Superior temporal gyrus (tissue), 1 donor: ENCODE results near the gene TANK.
"Not testable (repeated sequence)": the region's sequence is repeated elsewhere in the genome, so short reads cannot be mapped to it uniquely, and the experiment has no call there.

Experiments
- DNase-seq: peaks from one replicate; pipeline ENCODE4 v3.0.0-alpha.2; 2016; ENCODE audit errors: extremely low spot score

The TANK gene

GRCh38 chr2:161228511-161229240 is 68.4 kb downstream of the TANK start:
- DNase-seq = no peak

GRCh38 chr2:161230959-161231358 is 70.7 kb downstream of the TANK start:
- DNase-seq = no peak

- DNase-seq = peak; percentile 68
Measured at GRCh38 chr2:161232571-161232970, 72.3 kb downstream of the TANK start.

- DNase-seq = no peak
Measured at GRCh38 chr2:161233858-161234431, 73.7 kb downstream of the TANK start.

- no peak for DNase-seq
Measured at GRCh38 chr2:161234627-161235026, 74.4 kb downstream of the TANK start.

GRCh38 chr2:161237392-161238264 is 77.4 kb downstream of the TANK start:
- peak; percentile 78 for DNase-seq

GRCh38 chr2:161238265-161238559 is 78.0 kb downstream of the TANK start:
- DNase-seq = no peak

GRCh38 chr2:161238560-161239325 is 78.5 kb downstream of the TANK start:
- DNase-seq = peak; percentile 89

GRCh38 chr2:161239326-161240109 is 79.3 kb downstream of the TANK start:
- DNase-seq = no peak

GRCh38 chr2:161241894-161242293 is 81.7 kb downstream of the TANK start:
- no peak for DNase-seq

GRCh38 chr2:161243312-161243711 is 83.1 kb downstream of the TANK start:
- DNase-seq = no peak

GRCh38 chr2:161243905-161244304 is 83.7 kb downstream of the TANK start:
- DNase-seq = no peak

GRCh38 chr2:161244387-161245260 is 84.4 kb downstream of the TANK start:
- DNase-seq = not testable (repeated sequence)

GRCh38 chr2:161245261-161245553 is 85.0 kb downstream of the TANK start:
- DNase-seq = no peak

- DNase-seq = no peak
Measured at GRCh38 chr2:161245671-161246070, 85.4 kb downstream of the TANK start.

GRCh38 chr2:161246281-161246680 is 86.1 kb downstream of the TANK start:
- DNase-seq = no peak

- peak; percentile 58 for DNase-seq
Measured at GRCh38 chr2:161250864-161251436, 90.7 kb downstream of the TANK start.

- DNase-seq = no peak
Measured at GRCh38 chr2:161257123-161257952, 97.1 kb downstream of the TANK start.

- DNase-seq = no peak
Measured at GRCh38 chr2:161265874-161266273, 105.6 kb downstream of the TANK start.
